GM18867 (cell line): ENCODE data around the gene VENTX.

Source experiments
- ATAC-seq: cut with Tn5 transposase; IDR thresholded peaks from one replicate; pipeline ENCODE4 v1.9.1; 2021; ENCODE audit warnings: mild to moderate bottlenecking, moderate library complexity; ENCODE audit not compliant: unreplicated experiment

Gene VENTX

DNA sequence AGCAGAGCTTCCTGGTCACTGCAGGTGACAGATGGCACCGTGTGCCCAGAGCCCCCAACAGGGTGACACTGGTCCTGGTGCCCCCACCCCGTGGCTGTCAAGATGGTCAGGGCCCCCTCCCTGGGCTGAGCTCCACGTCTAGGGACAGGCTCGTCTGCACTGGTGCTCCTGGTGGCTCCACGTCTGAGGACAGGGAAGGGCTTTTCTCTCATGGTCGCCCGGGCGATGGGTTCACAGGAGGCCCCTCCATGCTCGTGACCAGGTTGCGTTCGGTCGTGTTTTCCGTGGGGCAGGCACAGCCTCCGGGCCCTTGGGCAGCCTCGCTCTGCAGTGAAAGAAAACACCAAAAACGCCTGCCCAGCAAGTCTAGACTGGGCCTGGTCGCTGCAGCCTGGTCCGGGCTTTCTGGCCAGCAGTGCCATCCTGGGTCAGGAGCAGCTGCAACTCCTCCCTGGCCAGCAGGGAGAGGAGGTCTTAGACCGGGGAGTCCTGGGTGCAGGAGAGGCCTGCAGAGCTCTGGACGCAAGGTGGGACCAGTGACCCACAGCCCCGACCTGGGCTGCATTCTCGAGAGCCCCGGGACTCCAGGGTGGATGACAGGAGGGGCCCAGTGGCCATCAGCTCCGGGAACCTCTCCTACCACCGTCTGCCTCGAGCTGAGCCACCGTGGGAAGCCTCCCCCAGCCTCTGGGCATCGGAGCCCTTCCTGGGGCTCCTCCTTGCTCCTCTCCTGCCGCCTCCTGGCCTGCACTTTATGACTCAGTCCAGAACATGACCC is 35.5 kb upstream of the VENTX start:
- no peak for ATAC-seq

- ATAC-seq: no peak
Observed at GRCh38 chr10:133202778-133203651, 34.6 kb upstream of the VENTX start.

DNA sequence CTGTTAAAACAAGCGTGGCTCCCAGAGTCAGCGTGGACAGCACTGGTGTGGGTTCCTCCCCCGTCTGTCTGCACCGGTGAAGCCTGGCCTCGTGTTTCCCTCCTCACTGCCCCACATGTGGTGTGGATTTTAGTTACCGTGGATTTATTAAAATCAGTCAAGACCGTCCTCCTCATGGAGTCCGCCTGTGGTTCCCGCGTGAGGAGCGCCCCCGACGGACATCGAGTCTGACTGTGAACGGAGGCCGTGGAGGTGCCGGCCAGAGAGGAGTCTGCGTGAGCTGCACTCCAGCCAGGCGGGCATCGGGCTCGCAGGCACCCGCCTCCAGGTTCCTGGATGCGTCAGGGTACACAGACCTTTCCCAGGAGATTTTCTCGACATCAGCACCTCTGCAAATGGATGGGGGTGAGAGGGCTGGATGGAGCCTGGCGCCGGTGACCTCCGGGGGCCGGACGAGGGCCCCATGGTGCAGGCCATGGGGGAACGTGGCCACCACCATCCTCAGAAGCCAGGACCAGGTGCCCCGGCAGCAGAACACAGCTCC is 33.9 kb upstream of the VENTX start:
- ATAC-seq: no peak

DNA sequence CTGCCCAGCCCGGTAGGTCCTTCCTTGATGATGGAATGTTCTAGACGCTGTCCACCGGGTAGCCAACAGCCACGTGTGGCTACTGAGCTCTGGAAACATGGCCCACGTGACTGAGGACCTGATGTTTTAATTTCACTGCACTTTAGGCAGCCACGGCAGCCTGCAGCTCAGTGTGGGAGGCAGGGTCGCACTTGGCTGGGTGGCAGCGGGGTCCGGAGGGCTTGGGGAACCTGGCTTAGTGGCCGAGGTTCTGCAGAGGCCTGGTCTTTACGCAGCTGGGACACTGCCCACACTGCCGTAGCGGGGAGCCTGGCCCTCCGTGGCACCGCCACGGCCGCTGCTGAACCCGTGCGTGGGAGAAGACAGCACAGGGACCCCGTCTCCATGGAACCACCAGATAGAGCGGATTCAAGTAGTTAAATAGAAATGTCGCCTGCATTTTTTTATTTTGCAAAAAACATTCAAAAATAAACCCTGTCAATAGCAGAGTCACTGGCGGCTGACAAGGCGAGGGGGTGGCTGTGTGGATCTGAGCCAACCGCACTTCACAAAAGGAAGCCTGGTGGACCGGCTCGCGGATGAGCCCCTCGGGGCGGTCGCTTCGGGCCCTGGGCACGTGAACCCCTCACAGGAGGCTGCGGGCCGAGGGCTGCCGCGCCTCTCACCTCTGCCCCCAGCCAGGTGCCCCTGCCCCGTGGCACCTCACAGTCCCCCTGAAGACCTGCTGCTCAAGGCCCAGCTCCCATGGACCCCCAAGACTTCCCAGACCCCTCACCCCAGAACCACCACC is 33.2 kb upstream of the VENTX start:
- no peak for ATAC-seq

GRCh38 chr10:133205146-133205545 is 32.5 kb upstream of the VENTX start:
- ATAC-seq: no peak

- no peak for ATAC-seq
Observed at GRCh38 chr10:133206356-133207040, 31.2 kb upstream of the VENTX start.

GRCh38 chr10:133207041-133207600 is 30.5 kb upstream of the VENTX start:
- ATAC-seq: no peak

DNA sequence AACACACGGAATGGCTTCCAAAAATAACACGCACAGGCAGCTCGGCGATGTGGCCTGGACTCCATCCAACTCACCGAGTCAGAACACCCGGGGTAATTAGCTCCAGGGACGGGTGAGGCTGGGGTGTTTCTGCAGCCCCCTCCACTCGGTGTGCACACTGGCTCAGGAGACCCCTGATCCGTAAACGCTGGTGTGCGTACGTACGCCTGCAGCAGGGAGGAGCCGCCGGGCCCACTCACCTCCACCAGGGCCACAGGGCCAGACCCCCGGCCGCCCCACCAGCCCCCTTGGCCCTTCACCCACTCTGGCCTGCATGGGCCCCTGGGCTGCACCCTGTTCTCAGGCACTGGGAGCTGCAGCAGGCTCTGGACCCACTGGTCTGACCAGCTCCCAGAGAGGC is 30.0 kb upstream of the VENTX start:
- ATAC-seq: no peak

DNA sequence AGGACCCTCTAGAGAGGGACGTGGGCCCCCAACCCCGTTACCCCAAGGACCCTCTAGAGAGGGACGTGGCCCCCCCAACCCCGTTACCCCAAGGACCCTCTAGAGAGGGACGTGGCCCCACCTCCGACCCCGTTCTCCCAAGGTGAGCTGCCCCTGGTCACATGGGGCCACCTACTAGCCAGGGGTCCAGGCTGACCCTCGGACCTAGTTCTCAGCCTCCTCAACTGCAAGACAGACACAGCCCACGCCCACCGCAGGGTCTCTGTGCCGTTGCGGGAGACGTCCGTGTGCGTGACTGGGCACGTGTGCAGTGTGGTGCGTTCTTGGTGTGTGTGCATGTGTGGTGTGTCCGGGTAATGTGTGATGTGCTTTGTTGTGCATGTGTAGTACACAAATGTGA is 29.2 kb upstream of the VENTX start:
- no peak for ATAC-seq

- ATAC-seq: no peak
Observed at GRCh38 chr10:133209117-133209516, 28.5 kb upstream of the VENTX start.

GRCh38 chr10:133209641-133210040 is 28.0 kb upstream of the VENTX start:
- ATAC-seq: no peak

DNA sequence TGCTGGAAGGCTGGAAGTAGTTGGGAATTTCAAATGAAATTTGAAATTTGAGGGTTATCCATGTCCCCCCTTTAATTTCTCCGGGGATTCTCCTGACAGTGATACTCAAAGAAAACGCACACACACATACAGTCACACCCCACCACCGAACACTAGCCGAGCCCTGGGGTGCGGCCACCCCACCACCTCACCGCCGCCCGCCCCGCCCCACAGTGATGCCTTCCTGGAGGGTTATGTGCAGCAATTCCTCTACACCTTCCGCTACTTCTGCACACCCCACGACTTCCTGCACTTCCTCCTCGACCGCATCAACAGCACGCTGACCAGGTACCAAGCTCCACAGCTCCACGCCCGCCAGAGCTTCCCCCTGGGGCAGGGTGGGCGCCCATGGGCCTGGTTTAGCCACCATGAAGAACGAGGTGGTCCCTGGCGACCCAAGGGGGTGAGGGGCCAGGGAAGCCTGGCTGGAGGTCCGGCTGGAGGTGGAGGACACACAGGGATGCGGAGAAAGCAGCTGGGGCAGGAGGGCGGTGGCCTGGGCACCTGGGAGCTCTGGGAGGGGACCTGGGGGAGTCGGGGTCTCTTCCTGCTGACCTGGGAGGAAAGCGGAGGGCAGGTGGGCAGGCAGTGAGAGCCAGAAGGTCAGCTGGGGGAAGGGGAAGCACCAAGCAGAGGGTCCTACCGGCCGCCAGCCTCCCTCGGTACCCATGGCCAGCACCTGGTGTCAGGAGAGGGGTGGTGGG is 27.1 kb upstream of the VENTX start:
- no peak for ATAC-seq

DNA sequence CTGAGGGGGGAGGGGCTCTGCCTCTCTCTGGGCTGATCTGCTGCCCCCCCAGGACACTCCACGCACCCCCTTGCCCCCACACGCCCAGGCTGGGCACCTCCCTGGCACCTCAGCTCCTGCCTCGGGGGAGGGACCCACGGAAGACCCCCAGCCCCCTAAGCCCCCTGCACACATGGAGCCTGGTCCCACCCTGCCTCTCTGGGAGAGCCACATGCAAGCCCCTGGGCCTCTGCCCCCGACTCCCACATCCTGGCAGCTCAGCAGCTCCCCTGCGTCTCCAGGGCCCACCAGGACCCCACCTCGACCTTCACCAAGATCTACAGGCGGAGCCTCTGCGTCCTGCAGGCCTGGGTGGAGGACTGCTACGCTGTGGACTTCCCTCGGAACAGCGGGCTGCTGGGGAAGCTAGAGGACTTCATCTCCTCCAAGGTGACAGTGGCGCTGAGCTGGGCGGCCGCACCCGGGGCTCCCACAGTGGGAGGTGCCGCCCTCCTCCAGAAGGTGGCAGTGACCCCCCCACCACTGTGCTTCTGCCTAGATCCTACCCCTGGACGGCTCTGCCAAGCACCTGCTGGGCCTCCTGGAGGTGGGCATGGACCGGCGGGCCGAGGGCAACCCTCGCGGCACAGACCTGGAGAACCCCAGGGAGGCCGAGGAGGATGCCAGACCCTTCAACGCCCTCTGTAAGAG is 26.4 kb upstream of the VENTX start:
- ATAC-seq: no peak

DNA sequence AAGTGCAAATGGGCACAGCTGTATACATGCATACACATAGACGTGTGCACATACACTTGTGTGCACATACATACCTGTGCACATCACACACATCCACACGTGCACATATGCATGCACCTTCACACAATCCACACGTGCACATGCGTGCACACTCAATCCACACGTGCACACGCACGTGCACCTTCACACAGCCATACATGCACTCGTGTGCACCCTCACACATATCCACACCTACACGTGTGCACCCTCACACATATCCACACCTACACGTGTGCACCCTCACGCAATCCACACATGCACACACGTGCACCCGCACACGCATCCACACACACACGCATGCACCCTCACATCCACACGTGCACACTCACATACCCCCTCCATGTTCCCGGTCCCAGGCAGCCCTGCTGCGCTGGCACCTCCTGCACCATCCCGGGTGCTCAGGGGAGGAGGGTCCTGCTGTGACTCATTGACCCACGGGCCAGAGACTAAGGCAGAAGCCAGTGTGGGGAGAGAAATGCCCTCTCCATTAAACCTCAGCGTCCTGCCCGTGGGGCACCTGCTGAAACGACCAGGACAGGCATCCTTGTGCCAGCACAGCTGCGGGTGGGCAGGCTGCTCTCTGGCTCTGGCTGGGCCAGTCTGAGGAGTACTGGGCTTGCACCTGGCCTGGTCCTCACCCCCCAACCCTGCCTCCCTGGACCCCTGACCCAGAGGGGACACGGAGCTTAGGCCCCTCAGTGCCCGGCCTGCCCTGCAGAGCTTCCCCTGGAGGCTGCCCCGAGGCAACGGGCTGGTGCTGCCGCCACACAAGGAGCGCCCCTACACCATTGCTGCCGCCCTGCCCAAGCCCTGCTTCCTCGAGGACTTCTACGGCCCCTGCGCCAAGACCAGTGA is 25.4 kb upstream of the VENTX start:
- ATAC-seq: no peak

DNA sequence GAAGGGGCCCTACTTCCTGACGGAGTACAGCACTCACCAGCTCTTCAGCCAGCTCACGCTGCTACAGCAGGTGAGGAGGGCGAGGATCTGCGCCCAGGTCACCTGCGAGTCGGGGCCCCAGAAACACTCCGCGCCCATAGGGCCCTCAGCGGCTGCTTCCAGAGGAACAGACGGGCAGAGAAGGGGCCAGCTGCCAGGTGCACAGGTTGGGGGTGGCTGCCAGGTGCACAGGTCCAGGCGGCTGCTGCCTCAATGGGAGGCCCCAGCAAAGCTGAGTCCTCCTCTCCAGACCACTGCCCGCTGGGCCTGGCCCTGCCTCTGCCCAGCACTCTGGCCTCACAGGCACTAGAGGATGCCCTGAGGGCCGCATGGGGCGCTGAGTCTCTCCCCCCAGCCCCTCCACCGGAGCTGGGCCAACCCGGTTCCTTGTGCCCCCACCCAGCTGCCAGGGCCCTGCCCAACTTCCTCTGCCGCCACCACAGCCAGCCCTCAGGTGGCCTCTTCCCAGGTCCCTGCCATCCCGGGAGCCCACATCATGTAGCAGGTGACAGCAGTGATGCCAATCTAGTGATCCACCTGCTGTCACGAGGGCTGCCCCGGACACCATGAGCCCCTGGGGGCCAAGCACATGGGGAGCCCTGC is 24.7 kb upstream of the VENTX start:
- no peak for ATAC-seq

DNA sequence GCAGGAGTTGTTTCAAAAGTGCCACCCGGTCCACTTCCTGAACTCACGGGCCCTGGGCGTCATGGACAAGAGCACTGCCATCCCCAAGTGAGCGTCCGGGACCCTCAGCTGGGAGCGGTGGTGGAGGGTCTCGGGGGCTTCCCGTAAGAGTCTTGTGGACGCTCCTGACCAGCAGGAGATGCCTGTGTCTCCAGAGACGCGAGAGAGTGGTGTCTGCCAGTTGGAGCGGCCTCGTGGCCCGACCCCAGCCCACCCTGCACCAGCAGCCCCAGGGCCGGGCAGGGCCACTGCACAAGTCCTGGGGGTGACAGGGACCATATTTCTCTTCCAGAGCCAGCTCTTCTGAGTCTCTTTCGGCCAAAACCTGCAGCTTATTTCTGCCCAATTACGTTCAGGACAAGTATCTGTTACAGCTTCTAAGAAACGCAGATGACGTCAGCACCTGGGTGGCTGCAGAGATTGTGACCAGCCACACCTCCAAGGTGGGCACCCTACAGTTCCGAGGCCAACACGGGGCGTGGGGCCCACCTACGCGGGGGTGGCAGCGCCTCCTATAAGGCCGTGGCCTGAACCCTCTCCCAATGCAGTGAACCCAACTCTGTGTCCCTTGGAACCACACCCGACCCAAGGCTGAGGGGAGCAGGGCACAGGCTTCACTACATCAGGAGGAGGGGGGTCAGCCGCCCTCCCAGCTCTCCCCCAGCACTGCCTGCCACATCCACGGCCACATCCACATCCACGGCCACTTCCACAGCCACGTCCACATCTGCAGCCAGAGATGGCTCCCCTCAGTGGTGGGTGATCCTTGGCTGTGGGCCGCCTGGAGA is 23.8 kb upstream of the VENTX start:
- no peak for ATAC-seq
